COLO668 (cell line): ENCODE data around the gene NOD2.

ENCODE experiments used
- DNase-seq: peaks from one replicate; lab custom pipeline; 2025; ENCODE audit not compliant: unreplicated experiment; lab: John Stamatoyannopoulos, UW

NOD2 gene

DNA sequence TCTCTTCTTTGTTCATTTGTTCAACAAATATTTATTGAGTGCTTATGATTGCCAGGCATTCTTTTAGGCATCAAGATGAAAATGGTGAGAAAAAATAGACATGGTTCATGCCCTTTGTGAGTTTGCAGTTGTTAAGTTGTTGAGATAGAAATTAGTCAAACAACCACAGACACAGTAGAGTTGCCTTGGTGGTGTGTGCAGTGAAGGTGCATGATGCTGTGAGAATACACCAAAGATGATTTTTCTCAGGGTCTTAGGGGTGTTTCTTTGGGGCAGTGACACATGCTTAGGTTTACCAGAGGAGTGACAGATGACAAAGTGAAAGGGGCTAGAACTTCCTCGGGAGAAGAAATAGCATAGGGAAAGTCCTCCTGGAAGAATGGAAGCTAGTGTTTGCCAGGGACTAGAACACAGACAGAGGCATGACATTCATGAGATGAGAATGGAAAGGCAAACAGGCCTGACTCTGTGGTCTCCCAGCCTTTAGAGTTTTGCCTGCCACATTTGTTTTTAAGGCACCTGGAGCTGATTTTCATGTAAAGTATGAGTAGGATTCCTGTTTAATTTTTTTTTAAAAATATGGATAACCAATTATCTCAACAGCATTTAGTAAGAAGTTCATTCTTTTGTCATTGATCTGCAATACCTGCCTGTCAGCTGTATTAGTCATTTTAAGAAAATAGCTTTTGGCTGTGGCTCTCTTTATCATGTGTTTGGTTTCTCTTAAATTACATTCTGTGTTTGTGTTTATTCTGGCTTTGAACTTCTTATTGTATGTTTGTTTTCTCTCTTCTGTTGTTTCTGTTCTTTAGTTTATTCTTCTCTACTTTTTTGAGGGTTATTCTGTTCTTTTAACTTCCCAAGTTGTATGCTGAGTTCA is 85.1 kb downstream of the NOD2 start:
- DNase-seq, result no peak

DNA sequence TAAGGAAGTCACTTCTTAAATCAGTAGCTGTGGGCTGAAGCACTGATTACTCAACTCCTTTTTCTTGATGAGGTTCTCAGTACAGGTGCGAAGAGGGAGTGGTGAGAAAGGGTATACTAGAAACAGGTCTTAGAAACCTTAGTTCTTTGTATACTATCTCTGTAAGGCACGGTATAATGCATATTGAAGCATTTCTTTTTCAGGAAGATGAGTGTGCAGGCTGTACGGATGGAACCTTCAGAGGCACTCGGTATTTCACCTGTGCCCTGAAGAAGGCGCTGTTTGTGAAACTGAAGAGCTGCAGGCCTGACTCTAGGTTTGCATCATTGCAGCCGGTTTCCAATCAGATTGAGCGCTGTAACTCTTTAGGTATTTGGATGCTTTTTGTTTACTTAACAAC is 87.6 kb downstream of the NOD2 start:
- DNase-seq, result no peak

- no peak for DNase-seq
These were observed 88.1 kb downstream of the NOD2 start for GRCh38 chr16:50781518-50781917.
